NCI-H1105 (cell line): ENCODE measurements around the gene TM2D3.
A peak's percentile ranks its signal among the peaks of the same experiment; 100 is the strongest.

ENCODE experiments used
- DNase-seq: peaks from one replicate; lab custom pipeline; 2025; lab: John Stamatoyannopoulos, UW

The TM2D3 gene

GRCh38 chr15:101623367-101624304 lies 28.5 kb downstream of the TM2D3 start:
- DNase-seq, result no peak

- DNase-seq, result no peak
Observed at GRCh38 chr15:101621961-101622360, 30.2 kb downstream of the TM2D3 start.

- no peak for DNase-seq
Observed at GRCh38 chr15:101620671-101621070, 31.5 kb downstream of the TM2D3 start.

- no peak for DNase-seq
Observed at GRCh38 chr15:101619615-101619865, 32.6 kb downstream of the TM2D3 start.

- DNase-seq, result no peak
Observed at GRCh38 chr15:101618851-101619614, 33.1 kb downstream of the TM2D3 start.

- DNase-seq, result no peak
Observed at GRCh38 chr15:101618076-101618475, 34.1 kb downstream of the TM2D3 start.

- DNase-seq, result no peak
Observed at GRCh38 chr15:101617390-101617965, 34.7 kb downstream of the TM2D3 start.

- DNase-seq, result peak; percentile 14
Observed at GRCh38 chr15:101615986-101616848, 36.0 kb downstream of the TM2D3 start.

GRCh38 chr15:101615414-101615985 lies 36.7 kb downstream of the TM2D3 start:
- no peak for DNase-seq

GRCh38 chr15:101614761-101615160 lies 37.4 kb downstream of the TM2D3 start:
- no peak for DNase-seq

GRCh38 chr15:101614001-101614585 lies 38.1 kb downstream of the TM2D3 start:
- no peak for DNase-seq

GRCh38 chr15:101613130-101614000 lies 38.8 kb downstream of the TM2D3 start:
- peak; percentile 86 for DNase-seq

- no peak for DNase-seq
Observed at GRCh38 chr15:101612676-101613075, 39.5 kb downstream of the TM2D3 start.

- no peak for DNase-seq
Observed at GRCh38 chr15:101611580-101612299, 40.4 kb downstream of the TM2D3 start.

- no peak for DNase-seq
Observed at GRCh38 chr15:101611007-101611406, 41.2 kb downstream of the TM2D3 start.

- DNase-seq, result no peak
Observed at GRCh38 chr15:101610611-101611000, 41.6 kb downstream of the TM2D3 start.

- DNase-seq, result no peak
Observed at GRCh38 chr15:101609742-101610610, 42.2 kb downstream of the TM2D3 start.

- no peak for DNase-seq
Observed at GRCh38 chr15:101608201-101608600, 44.0 kb downstream of the TM2D3 start.

- no peak for DNase-seq
Observed at GRCh38 chr15:101607108-101607507, 45.1 kb downstream of the TM2D3 start.
